ENCODE results near the gene MEG3. TPM values are rescaled to one million over a fixed set of nuclear protein-coding genes. Genes with fewer than 3 reads are reported as not detected.
A peak's percentile ranks its signal among the peaks of the same experiment; 100 is the strongest.

Gene MEG3
- total and polyA plus RNA-seq, 2 experiments from 2014 or later, result not detected

- no peak overlapping the region for H3K4me3 Mint-ChIP-seq
- Histone ChIP-seq H3K4me3 (no peak overlapping the region), H3K27me3 (ENCODE audit: insufficient read depth) (no peaks in the 10 kb centered on the region), H2AFZ (no peak overlapping the region), H3K27ac (ENCODE audit: low read depth) (no peak overlapping the region), H3K36me3 (ENCODE audit: insufficient read depth) (no peaks in the 10 kb centered on the region; the same call in 1 of the 2 replicates), H3K4me2 (peak overlapping the region; percentile 51; the same call in 1 of the 2 replicates), H3K79me2 (replicated peaks; ENCODE audit: insufficient read depth) (no peaks in the 10 kb centered on the region), H3K9me2 (ENCODE audit: insufficient read depth) (no peaks in the 10 kb centered on the region), H3F3A (replicated peaks; ENCODE audit: low read depth) (no peaks in the 10 kb centered on the region), H4K20me1 (replicated peaks; ENCODE audit: insufficient read depth) (no peaks in the 10 kb centered on the region), H3K4me1 (ENCODE audit: insufficient read depth) (peaks cover 5% of the 10 kb centered on the region; the same call in 1 of the 2 replicates)
- H3K36me3 Mint-ChIP-seq (ENCODE audit: low read depth), result peaks cover 11% of the 10 kb centered on the region; the same call in 2 of the 3 replicates
- peak; percentile 51 for ATAC-seq
- H3K27me3 Mint-ChIP-seq (ENCODE audit: insufficient read depth, low read depth, poor library complexity), result peaks cover 5% of the 10 kb centered on the region
- DNase-seq (ENCODE audit: low spot score), result no peak
- no peak overlapping the region; the same call in 1 of the 2 replicates for H3K27ac Mint-ChIP-seq
- peaks cover 20% of the 10 kb centered on the region for H3K4me1 Mint-ChIP-seq
- peaks cover 28% of the 10 kb centered on the region for H3K9me3 Mint-ChIP-seq
- TF ChIP-seq, protein P1, sequence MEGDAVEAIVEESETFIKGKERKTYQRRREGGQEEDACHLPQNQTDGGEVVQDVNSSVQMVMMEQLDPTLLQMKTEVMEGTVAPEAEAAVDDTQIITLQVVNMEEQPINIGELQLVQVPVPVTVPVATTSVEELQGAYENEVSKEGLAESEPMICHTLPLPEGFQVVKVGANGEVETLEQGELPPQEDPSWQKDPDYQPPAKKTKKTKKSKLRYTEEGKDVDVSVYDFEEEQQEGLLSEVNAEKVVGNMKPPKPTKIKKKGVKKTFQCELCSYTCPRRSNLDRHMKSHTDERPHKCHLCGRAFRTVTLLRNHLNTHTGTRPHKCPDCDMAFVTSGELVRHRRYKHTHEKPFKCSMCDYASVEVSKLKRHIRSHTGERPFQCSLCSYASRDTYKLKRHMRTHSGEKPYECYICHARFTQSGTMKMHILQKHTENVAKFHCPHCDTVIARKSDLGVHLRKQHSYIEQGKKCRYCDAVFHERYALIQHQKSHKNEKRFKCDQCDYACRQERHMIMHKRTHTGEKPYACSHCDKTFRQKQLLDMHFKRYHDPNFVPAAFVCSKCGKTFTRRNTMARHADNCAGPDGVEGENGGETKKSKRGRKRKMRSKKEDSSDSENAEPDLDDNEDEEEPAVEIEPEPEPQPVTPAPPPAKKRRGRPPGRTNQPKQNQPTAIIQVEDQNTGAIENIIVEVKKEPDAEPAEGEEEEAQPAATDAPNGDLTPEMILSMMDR (conservative IDR thresholded peaks at IDR 0.05; ENCODE audit: low read depth in 2 of 2), result no peak
- TF ChIP-seq, protein P2, sequence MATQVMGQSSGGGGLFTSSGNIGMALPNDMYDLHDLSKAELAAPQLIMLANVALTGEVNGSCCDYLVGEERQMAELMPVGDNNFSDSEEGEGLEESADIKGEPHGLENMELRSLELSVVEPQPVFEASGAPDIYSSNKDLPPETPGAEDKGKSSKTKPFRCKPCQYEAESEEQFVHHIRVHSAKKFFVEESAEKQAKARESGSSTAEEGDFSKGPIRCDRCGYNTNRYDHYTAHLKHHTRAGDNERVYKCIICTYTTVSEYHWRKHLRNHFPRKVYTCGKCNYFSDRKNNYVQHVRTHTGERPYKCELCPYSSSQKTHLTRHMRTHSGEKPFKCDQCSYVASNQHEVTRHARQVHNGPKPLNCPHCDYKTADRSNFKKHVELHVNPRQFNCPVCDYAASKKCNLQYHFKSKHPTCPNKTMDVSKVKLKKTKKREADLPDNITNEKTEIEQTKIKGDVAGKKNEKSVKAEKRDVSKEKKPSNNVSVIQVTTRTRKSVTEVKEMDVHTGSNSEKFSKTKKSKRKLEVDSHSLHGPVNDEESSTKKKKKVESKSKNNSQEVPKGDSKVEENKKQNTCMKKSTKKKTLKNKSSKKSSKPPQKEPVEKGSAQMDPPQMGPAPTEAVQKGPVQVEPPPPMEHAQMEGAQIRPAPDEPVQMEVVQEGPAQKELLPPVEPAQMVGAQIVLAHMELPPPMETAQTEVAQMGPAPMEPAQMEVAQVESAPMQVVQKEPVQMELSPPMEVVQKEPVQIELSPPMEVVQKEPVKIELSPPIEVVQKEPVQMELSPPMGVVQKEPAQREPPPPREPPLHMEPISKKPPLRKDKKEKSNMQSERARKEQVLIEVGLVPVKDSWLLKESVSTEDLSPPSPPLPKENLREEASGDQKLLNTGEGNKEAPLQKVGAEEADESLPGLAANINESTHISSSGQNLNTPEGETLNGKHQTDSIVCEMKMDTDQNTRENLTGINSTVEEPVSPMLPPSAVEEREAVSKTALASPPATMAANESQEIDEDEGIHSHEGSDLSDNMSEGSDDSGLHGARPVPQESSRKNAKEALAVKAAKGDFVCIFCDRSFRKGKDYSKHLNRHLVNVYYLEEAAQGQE (IDR thresholded peaks at IDR 0.05; ENCODE audit: unreplicated experiment), result no peak
- TF ChIP-seq, protein P3, sequence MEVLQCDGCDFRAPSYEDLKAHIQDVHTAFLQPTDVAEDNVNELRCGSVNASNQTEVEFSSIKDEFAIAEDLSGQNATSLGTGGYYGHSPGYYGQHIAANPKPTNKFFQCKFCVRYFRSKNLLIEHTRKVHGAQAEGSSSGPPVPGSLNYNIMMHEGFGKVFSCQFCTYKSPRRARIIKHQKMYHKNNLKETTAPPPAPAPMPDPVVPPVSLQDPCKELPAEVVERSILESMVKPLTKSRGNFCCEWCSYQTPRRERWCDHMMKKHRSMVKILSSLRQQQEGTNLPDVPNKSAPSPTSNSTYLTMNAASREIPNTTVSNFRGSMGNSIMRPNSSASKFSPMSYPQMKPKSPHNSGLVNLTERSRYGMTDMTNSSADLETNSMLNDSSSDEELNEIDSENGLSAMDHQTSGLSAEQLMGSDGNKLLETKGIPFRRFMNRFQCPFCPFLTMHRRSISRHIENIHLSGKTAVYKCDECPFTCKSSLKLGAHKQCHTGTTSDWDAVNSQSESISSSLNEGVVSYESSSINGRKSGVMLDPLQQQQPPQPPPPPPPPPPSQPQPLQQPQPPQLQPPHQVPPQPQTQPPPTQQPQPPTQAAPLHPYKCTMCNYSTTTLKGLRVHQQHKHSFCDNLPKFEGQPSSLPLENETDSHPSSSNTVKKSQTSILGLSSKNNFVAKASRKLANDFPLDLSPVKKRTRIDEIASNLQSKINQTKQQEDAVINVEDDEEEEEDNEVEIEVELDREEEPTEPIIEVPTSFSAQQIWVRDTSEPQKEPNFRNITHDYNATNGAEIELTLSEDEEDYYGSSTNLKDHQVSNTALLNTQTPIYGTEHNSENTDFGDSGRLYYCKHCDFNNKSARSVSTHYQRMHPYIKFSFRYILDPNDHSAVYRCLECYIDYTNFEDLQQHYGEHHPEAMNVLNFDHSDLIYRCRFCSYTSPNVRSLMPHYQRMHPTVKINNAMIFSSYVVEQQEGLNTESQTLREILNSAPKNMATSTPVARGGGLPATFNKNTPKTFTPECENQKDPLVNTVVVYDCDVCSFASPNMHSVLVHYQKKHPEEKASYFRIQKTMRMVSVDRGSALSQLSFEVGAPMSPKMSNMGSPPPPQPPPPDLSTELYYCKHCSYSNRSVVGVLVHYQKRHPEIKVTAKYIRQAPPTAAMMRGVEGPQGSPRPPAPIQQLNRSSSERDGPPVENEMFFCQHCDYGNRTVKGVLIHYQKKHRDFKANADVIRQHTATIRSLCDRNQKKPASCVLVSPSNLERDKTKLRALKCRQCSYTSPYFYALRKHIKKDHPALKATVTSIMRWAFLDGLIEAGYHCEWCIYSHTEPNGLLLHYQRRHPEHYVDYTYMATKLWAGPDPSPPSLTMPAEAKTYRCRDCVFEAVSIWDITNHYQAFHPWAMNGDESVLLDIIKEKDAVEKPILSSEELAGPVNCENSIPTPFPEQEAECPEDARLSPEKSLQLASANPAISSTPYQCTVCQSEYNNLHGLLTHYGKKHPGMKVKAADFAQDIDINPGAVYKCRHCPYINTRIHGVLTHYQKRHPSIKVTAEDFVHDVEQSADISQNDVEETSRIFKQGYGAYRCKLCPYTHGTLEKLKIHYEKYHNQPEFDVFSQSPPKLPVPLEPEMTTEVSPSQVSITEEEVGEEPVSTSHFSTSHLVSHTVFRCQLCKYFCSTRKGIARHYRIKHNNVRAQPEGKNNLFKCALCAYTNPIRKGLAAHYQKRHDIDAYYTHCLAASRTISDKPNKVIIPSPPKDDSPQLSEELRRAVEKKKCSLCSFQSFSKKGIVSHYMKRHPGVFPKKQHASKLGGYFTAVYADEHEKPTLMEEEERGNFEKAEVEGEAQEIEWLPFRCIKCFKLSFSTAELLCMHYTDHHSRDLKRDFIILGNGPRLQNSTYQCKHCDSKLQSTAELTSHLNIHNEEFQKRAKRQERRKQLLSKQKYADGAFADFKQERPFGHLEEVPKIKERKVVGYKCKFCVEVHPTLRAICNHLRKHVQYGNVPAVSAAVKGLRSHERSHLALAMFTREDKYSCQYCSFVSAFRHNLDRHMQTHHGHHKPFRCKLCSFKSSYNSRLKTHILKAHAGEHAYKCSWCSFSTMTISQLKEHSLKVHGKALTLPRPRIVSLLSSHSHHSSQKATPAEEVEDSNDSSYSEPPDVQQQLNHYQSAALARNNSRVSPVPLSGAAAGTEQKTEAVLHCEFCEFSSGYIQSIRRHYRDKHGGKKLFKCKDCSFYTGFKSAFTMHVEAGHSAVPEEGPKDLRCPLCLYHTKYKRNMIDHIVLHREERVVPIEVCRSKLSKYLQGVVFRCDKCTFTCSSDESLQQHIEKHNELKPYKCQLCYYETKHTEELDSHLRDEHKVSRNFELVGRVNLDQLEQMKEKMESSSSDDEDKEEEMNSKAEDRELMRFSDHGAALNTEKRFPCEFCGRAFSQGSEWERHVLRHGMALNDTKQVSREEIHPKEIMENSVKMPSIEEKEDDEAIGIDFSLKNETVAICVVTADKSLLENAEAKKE (CRISPR knock-in tag; IDR thresholded peaks at IDR 0.05), result no peak
- TF ChIP-seq EZH2 (IDR thresholded peaks at IDR 0.05; ENCODE audit: low read depth, unreplicated experiment) (no peak), JUNB (IDR thresholded peaks at IDR 0.05; ENCODE audit: unreplicated experiment) (no peak), ETS1 (IDR thresholded peaks at IDR 0.05) (no peak), ZNF114 (CRISPR knock-in tag; IDR thresholded peaks at IDR 0.05) (no peak), CREB1 (CRISPR knock-in tag; IDR thresholded peaks at IDR 0.05; ENCODE audit: low read depth) (no peak), EZH2phosphoT487 (IDR thresholded peaks at IDR 0.05; ENCODE audit: unreplicated experiment) (no peak), ZNF331 (CRISPR knock-in tag; IDR thresholded peaks at IDR 0.05; ENCODE audit: low read depth) (no peak)
These were observed 9.5 kb upstream of the MEG3 start for GRCh38 chr14:100816286-100816949.

All from GM23338 (cell line).